HEK293T (cell line): ENCODE measurements around the gene ING4.

ENCODE experiments used
- CTCF ChIA-PET: fragments of 350-600 bp; formaldehyde crosslinking; extraction: SDS; loops from one replicate; lab custom pipeline; 2021; ENCODE audit warnings: antibody characterized with exemption, inconsistent platforms; lab: Yijun Ruan, JAX
- POLR2A ChIA-PET: fragments of 350-600 bp; formaldehyde crosslinking; extraction: SDS; loops from one replicate; lab custom pipeline; 2020; ENCODE audit warnings: antibody characterized with exemption, inconsistent platforms; lab: Yijun Ruan, JAX
- DNase-seq: peaks from one replicate; pipeline ENCODE4 v3.0.0; 2012; ENCODE audit warnings: mixed read lengths; ENCODE audit errors: extremely low spot score
- ARNT ChIP-seq: fragments of 450-650 bp; IDR thresholded peaks from 2 replicates; pipeline ENCODE4 v1.6.1; 2017; ENCODE audit warnings: mild to moderate bottlenecking
- BHLHE40 ChIP-seq: fragments of 450-650 bp; IDR thresholded peaks from 2 replicates; pipeline ENCODE4 v1.6.1; 2016; ENCODE audit warnings: mild to moderate bottlenecking, moderate library complexity, borderline replicate concordance
- CTBP1 ChIP-seq: fragments of 450-650 bp; IDR thresholded peaks from 2 replicates; pipeline ENCODE4 v1.6.1; 2016; ENCODE audit warnings: borderline replicate concordance
- ELF4 ChIP-seq: fragments of 450-650 bp; IDR thresholded peaks from 2 replicates; pipeline ENCODE4 v1.6.1; 2017; ENCODE audit warnings: antibody characterized with exemption
- FOXA1 ChIP-seq: fragments of 450-650 bp; IDR thresholded peaks from 2 replicates; pipeline ENCODE4 v1.6.1; 2016; ENCODE audit warnings: mild to moderate bottlenecking
- FOXK2 ChIP-seq: fragments of 450-650 bp; IDR thresholded peaks from 2 replicates; pipeline ENCODE4 v1.6.1; 2016; ENCODE audit warnings: mild to moderate bottlenecking
- FOXM1 ChIP-seq: fragments of 450-650 bp; IDR thresholded peaks from 2 replicates; pipeline ENCODE4 v1.6.1; 2017; ENCODE audit warnings: mild to moderate bottlenecking, borderline replicate concordance
- HDGF ChIP-seq: fragments of 450-650 bp; IDR thresholded peaks from 2 replicates; pipeline ENCODE4 v1.6.1; 2017; ENCODE audit warnings: antibody characterized with exemption, borderline replicate concordance
- L3MBTL2 ChIP-seq: fragments of 450-650 bp; conservative IDR thresholded peaks from 2 replicates; pipeline ENCODE4 v1.6.1; 2016; ENCODE audit warnings: mild to moderate bottlenecking
- LEF1 ChIP-seq: fragments of 450-650 bp; IDR thresholded peaks from 2 replicates; pipeline ENCODE4 v1.6.1; 2017; ENCODE audit warnings: mild to moderate bottlenecking, borderline replicate concordance
- NFRKB ChIP-seq: fragments of 450-650 bp; IDR thresholded peaks from 2 replicates; pipeline ENCODE4 v1.6.1; 2016; ENCODE audit warnings: mild to moderate bottlenecking, moderate library complexity
- PKNOX1 ChIP-seq: fragments of 450-650 bp; IDR thresholded peaks from 2 replicates; pipeline ENCODE4 v1.6.1; 2016
- SP1 ChIP-seq: fragments of 450-650 bp; IDR thresholded peaks from 2 replicates; pipeline ENCODE4 v1.6.1; 2017
- SUZ12 ChIP-seq: fragments of 450-650 bp; IDR thresholded peaks from 2 replicates; pipeline ENCODE4 v1.6.1; 2016; ENCODE audit warnings: mild to moderate bottlenecking
- TARDBP ChIP-seq: fragments of 450-650 bp; IDR thresholded peaks from 2 replicates; pipeline ENCODE4 v1.6.1; 2016
- ZNF384 ChIP-seq: fragments of 450-650 bp; IDR thresholded peaks from 2 replicates; pipeline ENCODE4 v1.6.1; 2016

ING4 gene

DNA sequence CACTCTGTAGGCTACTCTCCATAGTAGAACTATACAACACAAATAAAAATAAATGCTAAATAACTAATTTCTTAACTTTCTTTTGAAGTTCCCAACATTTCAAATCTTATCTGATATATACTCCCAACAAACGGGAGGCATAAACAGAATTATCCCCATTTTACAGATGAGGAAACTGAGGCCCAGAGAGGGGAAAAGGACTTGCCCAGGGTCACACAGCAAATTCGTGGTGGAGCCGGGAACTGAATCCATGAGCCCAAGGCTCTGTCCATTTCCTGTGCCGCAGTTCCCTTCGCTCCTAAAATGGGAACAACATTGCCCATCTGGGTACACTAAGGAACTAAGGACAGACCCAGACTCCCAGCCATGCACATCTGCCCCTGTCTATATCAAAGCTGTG is 14.0 kb upstream of the ING4 start:
- DNase-seq = no peak
- POLR2A ChIA-PET = interaction anchor here (1.7 kb wide), 1 partner anchor 12 kb away, joined by 7 read pairs; the partner anchor contains the start of gene ZNF384
- CTCF ChIA-PET = no interaction called here
- no peak for TF ChIP-seq FOXM1
- TF ChIP-seq LEF1 = no peak
- no peak for TF ChIP-seq TARDBP
- TF ChIP-seq ARNT = no peak
- no peak for TF ChIP-seq FOXK2
- no peak for TF ChIP-seq NFRKB
- TF ChIP-seq L3MBTL2 = no peak

GRCh38 chr12:6672143-6672542 is 9.2 kb upstream of the ING4 start:
- no peak for DNase-seq
- CTCF ChIA-PET = interaction anchor here (0.7 to 3.1 kb wide), 2 partner anchors 12 to 135 kb away, joined by 3 to 14 read pairs; no protein-coding TSS in a partner anchor
- POLR2A ChIA-PET = interaction anchor here (0.6 to 1.4 kb wide), 2 partner anchors 17 to 52 kb away, joined by 3 to 8 read pairs; partner anchors contain the start of genes COPS7A and ZNF384
- TF ChIP-seq LEF1 = no peak
- TF ChIP-seq TARDBP = no peak
- no peak for TF ChIP-seq PKNOX1
- TF ChIP-seq SUZ12 = no peak
- TF ChIP-seq BHLHE40 = no peak
- no peak for TF ChIP-seq FOXA1
- TF ChIP-seq ARNT = no peak
- TF ChIP-seq SP1 = no peak
- no peak for TF ChIP-seq FOXM1
- TF ChIP-seq ELF4 = no peak
- TF ChIP-seq ZNF384 = no peak
- TF ChIP-seq L3MBTL2 = no peak
- no peak for TF ChIP-seq FOXK2
- no peak for TF ChIP-seq NFRKB
- no peak for TF ChIP-seq CTBP1
- no peak for TF ChIP-seq HDGF

DNA sequence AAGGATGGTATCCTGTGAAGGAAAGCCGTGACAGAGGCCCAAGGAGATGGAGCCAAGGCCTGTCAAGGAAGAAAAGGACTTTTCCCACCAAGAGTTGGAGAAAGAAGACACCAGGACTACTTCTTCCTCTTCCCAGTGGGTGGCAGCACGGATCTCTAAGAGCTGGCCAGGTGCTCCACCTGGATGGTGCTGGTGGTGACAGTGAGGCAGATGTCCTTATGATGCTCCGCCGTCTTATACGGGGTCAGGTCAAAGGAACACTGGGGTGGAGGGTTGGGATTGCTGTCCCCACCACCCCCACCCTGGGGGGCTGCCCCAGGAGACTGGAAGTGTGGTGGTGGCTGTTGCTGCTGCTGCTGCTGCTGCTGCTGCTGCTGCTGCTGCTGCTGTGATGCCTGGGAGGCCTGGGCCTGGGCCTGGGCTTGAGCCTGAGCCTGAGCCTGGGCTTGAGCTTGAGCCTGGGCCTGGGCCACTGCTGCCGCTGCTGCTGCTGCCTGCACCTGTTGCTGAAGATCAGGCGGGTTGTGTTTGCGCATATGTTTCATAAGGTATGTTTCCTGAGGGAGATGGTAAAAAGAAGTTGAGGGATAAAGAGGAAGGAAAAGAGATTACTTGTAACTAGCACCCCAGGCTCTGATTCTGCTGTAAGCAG is 4.8 kb upstream of the ING4 start:
- POLR2A ChIA-PET = interaction anchor here (6.6 kb wide), 1 partner anchor 22 kb away, joined by 59 read pairs; the partner anchor contains the start of gene ZNF384
- no peak for DNase-seq
- TF ChIP-seq ARNT = no peak
- TF ChIP-seq L3MBTL2 = no peak
- TF ChIP-seq ZNF384 = no peak
- no peak for TF ChIP-seq FOXK2
- no peak for TF ChIP-seq ELF4
- no peak for TF ChIP-seq FOXA1
- TF ChIP-seq TARDBP = no peak
- no peak for TF ChIP-seq HDGF
- no peak for TF ChIP-seq NFRKB
- TF ChIP-seq LEF1 = no peak
- no peak for TF ChIP-seq PKNOX1
- no peak for TF ChIP-seq SP1
- TF ChIP-seq CTBP1 = no peak
- TF ChIP-seq FOXM1 = no peak
- no peak for TF ChIP-seq SUZ12
- no peak for TF ChIP-seq BHLHE40
- CTCF ChIA-PET = interaction anchor here (0.5 to 1.9 kb wide), 4 partner anchors 17 to 81 kb away, joined by 3 to 8 read pairs (median 5); partner anchors contain the start of gene ACRBP

- TF ChIP-seq FOXK2 = no peak
- no peak for TF ChIP-seq TARDBP
- TF ChIP-seq PKNOX1 = no peak
- no peak for TF ChIP-seq HDGF
- TF ChIP-seq ZNF384 = no peak
- no peak for TF ChIP-seq SP1
- TF ChIP-seq ARNT = no peak
- TF ChIP-seq NFRKB = no peak
- TF ChIP-seq LEF1 = no peak
- TF ChIP-seq CTBP1 = no peak
- TF ChIP-seq BHLHE40 = no peak
- TF ChIP-seq ELF4 = no peak
- no peak for TF ChIP-seq FOXM1
- no peak for TF ChIP-seq L3MBTL2
- no peak for TF ChIP-seq FOXA1
- no peak for TF ChIP-seq SUZ12
- DNase-seq = no peak
- POLR2A ChIA-PET = interaction anchor here (1.2 to 6.6 kb wide), 4 partner anchors 23 to 98 kb away, joined by 3 to 59 read pairs (median 5); partner anchors contain the start of genes MLF2, NOP2 and ZNF384
- CTCF ChIA-PET = interaction anchor here (0.6 to 1.3 kb wide), 2 partner anchors 23 to 47 kb away, joined by 3 to 4 read pairs; partner anchors contain the start of gene ZNF384
Measured at GRCh38 chr12:6666211-6666610, 3.3 kb upstream of the ING4 start.

GRCh38 chr12:6664902-6665301 is 2.0 kb upstream of the ING4 start:
- ChIA-PET POLR2A (interaction anchor here (1.0 to 6.6 kb wide), 3 partner anchors 24 to 97 kb away, joined by 3 to 59 read pairs (median 5); partner anchors contain the start of genes NOP2 and ZNF384), CTCF (interaction anchor here (1.2 to 2.2 kb wide), 3 partner anchors 20 to 102 kb away, joined by 6 read pairs; partner anchors contain the start of gene PTMS)
- DNase-seq = no peak
- TF ChIP-seq CTBP1 (no peak), BHLHE40 (no peak), LEF1 (no peak), ARNT (no peak), HDGF (no peak), PKNOX1 (no peak), NFRKB (no peak), ELF4 (no peak), L3MBTL2 (no peak), FOXK2 (no peak), TARDBP (no peak)
